Pons (tissue), 1 donor: ENCODE results near the gene NDC80.
"Not testable (repeated sequence)": the region's sequence is repeated elsewhere in the genome, so short reads cannot be mapped to it uniquely, and the experiment has no call there.

Experiments used
- DNase-seq: peaks from one replicate; pipeline ENCODE4 v3.0.0-alpha.2; 2016; ENCODE audit warnings: low spot score

NDC80 gene

DNA sequence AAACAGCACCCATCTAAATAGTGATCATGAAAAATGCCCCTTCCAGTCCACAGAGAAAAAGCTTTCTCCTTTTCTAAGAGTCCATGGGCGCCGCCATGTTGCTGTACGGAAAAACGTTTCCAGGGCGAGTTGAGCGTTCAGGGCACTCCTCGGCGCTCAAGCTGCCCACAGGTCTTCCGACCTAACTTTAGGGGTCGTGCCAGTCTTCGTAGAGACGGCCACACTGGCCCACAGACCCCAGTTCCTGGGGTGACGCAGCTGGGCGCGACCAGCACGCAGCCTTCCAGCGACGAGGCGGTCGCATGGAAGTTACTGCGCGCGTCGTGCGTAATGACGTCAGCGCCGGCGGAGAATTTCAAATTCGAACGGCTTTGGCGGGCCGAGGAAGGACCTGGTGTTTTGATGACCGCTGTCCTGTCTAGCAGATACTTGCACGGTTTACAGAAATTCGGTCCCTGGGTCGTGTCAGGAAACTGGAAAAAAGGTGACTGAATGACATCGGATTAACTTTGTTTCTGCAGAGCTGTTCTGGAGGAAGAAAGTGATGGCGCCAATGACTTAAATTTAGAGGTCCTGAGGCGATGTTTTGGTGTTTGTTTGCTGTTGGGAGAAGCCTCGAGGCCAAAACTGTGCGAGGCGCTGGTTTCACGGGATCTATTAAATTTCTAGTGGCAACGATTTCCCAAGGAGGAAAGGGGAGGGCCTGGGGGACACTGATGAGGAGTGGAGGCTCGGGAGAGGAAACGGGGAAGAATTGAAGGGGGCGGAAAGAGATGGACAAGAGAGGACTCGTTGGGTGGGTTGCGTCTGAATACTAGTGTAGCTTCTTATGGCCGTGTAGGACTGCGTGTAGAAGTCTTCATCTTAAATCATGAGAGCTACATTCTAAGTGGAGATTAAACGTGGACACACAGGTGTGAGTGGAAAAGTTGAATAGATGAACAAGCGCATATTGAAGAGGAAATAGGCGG lies at the start of gene NDC80, which contains the start of gene METTL4:
TSS of gene NDC80 (plus strand) at position 358 of the 971 bp plus-strand sequence. CDS start 1,429 bp downstream, outside the sequence.
TSS of gene METTL4 (minus strand) at position 306 of the 971 bp plus-strand sequence. CDS start 4,289 bp downstream, outside the sequence.
- peak; percentile 71 for DNase-seq

DNA sequence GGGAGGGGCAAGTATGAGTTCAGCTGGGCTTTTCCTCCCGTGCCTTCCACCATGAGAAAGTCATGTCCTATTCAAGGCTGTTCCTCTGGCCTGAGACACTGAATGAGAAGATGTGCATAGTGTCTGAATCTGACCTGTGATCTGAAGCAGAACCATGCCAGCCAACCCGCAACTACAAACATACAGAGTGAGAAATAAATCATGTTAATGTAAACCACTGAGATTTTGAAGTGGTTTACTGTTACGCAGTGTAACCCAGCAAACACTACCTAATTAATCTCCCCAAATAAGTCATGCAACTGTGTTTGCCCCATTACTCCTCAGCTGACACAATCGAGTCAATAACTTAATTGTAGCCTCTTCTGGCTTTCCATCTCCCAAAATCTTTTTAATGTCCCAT lies 49.2 kb upstream of the NDC80 start:
- no peak for DNase-seq

DNA sequence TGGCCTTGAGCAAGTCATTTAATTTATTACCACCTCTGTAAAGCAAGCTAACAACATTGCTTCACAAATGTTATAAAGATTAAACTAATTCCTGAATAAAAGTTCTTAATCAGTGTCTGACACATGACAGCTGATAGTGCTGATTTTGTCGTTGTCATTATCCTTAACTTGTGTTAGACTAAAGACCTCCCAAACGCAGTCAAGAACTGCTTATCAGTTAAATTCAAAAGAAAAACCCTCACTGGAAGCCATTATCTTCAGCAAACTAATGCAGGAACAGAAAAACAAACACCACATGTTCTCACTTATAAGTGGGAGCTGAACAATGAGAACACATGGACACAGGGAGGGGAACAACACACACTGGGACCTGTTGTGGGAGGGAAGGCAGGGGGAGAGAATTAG lies 46.6 kb upstream of the NDC80 start:
- not testable (repeated sequence) for DNase-seq

DNA sequence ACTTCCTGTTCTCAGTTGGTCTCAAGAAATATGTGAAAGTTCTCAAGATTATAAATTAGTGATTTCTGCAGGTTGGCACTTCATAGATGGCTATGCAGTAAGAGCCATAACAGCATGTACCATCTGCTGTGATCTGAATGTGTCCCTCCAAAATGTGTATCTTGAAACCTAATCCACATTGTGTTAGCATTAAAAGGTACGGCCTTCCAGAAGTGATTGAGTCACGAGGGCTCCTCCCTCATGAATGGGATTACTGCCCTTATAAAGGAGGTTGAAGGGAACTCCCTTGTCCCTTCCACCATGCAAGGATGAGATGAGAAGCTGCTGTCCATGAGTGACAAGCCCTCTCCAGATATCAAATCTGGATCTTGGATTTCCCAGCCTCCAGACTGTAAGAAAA lies 45.0 kb upstream of the NDC80 start:
- no peak for DNase-seq

DNA sequence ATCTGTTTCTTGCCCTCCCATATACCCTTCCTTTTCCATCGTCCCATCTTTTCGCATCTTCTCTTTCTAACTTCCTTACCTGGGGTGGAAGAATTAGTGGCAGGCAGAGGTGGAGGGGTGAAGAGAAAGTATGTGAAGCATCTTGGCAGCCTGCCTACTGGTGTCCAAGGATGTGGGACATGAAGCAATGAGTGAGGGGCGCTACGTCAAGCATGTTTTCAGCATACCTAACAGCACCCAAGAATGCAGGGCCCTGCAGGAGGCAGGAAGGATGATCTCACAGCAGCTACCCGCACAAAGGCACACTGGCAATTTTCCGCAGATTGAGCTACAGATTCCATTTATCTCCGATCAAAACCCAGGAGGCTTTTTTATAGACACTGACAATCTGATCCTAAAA lies 42.2 kb upstream of the NDC80 start:
- DNase-seq = no peak

DNA sequence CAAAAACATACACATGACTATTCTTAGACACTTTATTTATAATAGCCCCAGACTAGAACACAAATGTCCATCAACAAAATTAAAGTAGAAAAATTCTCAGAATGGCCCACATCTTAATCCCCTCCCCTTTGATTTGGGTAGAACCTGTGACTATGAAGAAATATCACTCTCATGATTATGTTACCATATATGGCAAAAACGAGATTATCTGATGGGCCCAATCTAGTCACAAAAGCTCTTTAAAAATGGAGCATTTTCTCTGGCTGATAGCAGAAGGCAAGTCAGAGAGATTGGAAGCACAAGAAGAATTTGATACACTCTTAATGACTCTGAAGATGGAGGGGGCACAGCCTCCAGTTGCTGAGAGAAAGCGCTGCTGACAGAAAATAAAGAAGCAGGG lies 39.6 kb upstream of the NDC80 start:
- no peak for DNase-seq

DNA sequence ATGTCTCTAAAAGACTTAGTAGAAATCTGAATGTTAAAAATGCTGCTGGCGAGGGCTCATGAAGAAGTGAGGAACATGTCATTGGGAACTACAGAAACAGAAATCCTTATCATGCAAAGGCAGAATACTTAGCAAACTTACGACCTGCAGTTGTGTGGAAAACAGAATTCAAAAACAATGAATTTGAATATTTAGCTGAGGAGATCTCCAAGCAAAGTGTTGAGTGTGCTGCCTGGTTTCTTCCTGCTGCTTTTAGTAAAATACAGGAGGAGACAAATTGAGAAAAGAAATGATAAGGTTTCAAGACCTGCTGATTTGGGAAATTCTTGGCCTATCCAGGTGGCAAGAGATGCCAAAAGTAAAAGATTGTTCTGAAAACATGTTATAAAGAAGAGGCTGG lies 38.6 kb upstream of the NDC80 start:
- DNase-seq = no peak

DNA sequence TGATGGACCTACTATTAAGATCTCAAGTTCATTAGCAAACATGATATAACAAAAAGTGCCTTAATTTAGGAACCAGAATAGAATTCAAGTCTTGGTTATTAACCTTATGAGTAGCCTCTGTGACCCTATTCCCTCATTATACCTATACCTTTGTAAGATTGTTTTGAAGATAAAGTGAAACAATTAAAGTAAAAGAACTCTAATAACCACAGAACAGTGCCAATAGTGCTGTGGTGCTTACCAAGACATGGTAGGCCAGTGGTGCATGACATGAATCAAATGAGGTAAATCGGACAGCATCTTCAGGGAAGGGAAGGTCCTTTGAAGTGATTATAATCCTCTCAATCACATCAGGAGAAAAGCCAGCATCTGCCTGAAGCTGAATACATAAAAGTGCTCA lies 36.5 kb upstream of the NDC80 start:
- DNase-seq = no peak

DNA sequence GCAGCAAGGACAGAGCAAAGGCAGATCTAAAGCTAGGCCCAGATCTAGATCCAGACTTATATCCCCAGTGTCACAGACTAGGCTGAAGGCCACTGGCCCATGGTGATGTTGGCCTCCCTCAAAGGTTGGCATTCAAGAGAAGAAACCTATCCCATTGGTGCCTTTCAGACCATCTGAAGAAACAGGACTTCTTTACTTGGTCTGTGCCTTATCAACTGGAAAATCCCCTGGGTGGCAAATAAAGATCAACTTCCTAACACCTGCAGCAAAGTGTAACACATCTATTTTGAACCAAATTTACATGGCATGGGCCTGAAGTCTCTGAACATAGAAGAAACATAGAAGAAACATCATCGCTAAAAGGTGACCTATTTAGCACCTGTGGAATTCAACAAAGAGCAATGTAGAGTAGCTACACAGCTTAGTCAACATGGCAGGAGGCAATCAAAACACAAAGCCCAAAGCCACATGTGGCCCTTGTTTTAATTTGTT lies 35.9 kb upstream of the NDC80 start:
- DNase-seq = no peak

DNA sequence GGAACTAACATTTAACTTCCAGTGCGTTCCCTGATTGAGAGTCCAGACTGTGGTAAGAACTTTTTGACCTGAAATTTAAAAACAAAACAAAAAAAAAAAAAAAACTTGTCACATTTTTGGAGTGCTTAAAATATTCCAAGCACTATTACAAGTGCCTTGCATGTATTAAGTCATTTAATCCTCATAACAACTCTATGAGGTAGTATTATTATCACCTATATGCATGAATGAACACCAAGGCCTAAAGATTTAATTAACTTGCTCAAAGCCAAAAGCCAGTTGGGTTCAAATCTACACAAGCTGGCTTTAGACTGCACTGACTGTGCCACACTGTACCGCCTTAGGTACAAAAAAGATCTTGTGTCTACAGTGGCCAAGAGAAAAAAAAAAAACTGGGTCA lies 35.3 kb upstream of the NDC80 start:
- DNase-seq = no peak

DNA sequence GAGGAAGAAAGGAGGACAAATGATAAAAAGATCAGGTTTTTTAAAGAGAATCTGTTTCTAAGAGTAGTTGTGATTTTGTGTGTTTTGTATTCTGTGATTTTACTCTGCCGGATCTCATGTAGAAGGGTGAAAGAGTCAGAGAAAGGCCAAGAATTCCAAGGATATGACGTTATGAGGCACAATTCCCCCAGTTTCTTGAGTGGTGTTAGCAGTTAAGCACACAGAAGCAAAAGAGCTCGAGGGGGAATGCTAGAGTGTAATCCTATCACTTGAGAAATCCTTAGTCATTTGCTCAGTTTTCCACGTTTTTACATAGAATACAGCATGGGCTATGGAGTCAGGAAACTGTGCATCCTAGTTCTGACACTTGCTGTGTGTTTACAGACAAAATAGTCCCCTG lies 34.9 kb upstream of the NDC80 start:
- no peak for DNase-seq

DNA sequence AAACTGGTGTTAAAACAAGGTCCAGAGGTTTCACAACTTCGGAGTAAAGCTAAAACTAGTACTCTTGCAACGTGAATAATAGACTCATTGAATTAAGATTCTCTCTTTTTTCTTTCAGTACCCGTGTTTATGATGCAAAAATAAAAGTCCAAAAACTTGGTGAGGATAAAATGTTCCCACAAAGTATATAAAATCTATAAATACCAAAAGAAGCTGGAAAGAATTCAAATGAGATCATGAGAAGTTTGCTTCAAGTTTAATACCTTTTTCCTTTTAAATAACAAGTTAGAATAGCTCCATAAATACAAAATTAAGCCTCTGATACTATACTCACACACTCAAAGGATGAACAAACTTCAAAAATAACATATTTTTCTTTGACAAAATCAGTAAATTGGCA lies 34.1 kb upstream of the NDC80 start:
- no peak for DNase-seq

DNA sequence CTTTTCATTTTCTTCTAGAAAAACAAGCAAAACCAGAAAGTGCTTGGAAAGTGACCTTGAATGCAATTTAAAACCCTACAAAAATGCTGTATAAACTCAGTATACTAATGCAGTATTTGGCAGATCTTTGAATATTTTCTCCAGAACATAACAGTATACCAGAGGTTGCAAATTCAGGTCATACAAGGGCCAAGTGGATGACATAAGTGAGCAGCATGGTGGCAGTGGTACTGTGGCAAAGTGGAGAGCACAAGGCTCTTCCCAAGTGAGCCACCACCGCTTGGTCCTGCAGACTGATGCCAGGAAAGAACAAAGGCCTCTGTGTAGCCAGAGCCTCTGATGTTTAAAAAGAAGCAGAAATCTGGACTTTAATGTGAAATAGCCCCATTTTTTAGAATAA lies 33.1 kb upstream of the NDC80 start:
- peak; percentile 68 for DNase-seq

DNA sequence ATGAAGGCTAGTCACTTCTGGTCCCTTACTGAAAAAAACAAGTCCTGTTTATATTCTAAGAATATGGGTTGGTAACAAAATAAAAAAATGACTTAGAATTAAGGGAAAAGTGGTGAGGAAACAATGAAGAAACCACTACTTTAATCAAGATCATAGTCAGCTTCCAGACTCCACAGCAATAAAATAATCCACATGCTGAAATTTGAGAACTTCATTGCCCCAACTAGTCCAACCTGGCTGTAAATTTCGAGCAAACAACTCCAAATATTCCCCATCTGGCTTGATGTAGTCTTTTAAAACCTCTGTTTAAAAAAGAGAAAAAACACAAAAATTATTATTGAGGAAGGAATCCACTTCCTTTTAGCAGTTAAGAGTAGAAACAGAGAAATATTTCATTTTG lies 32.5 kb upstream of the NDC80 start:
- DNase-seq = no peak

DNA sequence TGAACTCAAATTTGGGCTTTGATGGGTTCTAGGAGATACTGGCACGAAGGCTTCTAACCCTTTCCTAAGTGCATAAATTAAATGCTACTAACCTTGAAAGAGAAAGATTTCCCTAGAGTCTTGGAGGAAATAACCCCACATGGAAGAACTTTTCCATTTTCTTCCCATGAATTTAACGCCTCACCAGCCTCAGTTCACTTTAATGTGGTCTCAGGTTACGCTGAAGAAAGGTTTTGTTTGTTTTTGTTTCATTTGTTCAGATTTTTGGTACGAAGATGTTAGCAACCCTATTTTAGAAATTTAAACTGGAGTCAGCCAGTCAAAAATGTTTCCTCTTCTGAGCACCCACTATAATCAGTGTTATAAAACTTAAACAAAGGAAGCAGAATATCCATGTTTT lies 30.8 kb upstream of the NDC80 start:
- no peak for DNase-seq

DNA sequence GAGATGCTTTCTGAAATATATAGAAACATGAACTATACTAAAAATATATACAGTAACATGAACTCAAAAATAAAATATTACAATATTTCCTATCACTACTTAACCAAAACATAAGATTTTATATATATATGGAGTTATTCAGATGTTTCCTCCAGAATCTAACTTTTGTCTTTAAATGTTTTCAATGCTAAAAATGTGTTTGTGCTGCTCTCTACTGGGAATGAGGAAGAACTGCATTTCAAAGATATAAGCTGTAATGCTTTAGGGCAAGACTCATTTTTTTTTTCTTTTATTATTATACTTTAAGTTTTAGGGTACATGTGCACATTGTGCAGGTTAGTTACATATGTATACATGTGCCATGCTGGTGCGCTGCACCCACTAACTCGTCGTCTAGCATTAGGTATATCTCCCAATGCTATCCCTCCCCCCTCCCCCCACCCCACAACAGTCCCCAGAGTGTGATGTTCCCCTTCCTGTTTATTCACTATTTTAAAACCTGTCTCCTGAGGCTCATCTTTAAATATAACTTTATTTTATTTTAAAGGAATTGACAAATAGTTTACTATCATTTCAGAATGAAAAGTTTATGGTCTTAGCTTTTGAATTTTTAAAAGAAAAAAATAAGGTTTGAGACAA lies 29.3 kb upstream of the NDC80 start:
- DNase-seq = peak; percentile 50

DNA sequence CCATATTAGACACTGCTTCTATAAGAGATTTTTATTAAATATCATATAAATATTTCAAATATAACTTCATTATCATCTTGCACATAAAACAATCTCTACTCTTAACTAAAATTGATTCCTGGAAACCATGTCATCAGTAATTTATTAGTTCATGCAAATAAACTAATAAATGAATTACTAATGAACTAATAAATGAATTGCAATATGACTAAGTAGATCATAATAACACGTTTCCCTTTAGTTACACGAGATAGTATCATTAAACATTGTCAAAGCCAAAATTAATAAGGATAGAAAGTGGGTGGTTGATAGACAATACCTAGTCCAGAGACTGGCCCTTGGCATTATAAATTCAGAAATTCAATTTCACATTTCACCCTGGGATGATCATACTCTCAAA lies 26.2 kb upstream of the NDC80 start:
- DNase-seq = no peak

DNA sequence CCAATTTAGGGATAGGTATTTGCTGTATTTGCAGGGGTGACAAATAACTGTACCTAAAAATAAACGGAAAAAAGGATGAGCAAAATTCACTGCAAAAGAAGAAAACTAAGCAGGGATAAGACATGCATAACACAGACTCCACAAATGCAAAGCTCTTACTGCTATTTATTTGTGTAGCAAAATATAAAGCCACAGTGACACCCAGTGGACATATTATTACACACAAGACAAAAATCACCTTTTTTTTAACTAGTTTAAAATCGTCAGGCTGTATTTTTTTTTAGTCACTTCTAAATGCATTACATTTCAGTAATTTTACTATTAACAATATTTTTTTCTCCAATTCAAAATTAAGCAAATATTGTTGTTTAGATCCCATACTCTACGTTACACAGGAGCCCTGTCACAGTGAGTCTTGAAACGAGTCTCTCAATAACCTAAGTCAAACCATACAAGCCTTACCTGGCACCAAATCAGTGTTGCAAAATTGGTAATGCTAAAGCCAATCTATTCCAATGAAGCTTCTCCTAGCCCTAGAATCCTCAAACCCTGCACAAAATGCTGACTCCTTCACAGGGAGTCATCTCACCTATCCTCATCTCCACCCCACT lies 23.8 kb upstream of the NDC80 start:
- peak; percentile 68 for DNase-seq

DNA sequence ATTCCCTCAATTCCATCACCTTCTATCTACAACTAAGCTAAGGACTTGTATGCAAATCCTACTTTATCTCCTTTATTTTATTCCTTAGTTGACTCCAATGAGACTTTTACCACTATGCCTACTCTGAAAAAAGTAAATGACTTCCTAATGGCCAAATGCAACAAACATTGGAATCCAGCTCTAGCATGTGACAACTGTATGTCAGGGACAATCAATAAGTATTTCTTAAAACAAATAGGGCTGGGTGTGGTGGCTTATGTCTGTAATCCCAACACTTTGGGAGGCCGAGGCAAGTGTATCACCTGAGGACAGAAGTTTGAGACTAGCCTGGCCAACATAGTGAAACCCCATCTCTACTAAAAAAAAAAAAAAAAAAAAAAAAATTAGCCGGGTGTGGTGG lies 21.9 kb upstream of the NDC80 start:
- DNase-seq = no peak

DNA sequence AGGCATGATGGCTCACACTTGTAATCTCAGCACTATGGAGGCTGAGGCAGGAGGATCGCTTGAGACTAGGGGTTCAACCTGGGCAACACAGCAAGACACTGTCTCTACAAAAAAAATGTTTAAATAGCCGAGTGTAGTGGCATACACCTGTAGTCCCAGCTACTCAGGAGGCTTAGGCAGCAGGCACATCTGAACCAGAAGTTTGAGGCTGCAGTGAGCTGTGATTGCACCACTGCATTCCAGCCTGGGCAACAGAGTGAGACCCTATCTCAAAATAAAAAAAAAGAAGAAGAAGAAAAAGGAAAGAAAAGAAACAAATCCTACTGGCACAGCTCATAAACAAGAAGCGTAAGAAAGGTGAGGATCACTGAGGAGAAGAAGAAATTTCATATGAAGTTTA lies 19.9 kb upstream of the NDC80 start:
- no peak for DNase-seq

DNA sequence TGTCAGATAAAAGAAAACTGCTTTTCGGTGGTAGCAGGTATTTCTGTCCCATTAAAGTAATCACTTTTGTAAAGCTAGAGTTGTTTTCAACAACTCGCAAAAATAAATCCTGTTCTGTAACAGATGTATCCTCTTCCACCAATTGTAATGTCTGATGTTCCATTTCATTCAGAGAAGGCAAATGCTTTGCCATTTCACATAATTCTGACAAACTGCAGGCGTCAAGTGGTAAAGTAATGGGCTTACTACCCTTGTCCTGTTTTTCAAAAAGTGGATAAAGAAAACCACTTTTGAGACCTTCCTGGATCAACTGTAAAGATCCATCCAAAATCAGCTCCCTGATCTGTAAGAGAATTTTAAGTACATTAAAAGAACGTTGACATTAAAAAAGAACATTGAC lies 16.7 kb upstream of the NDC80 start:
- no peak for DNase-seq

DNA sequence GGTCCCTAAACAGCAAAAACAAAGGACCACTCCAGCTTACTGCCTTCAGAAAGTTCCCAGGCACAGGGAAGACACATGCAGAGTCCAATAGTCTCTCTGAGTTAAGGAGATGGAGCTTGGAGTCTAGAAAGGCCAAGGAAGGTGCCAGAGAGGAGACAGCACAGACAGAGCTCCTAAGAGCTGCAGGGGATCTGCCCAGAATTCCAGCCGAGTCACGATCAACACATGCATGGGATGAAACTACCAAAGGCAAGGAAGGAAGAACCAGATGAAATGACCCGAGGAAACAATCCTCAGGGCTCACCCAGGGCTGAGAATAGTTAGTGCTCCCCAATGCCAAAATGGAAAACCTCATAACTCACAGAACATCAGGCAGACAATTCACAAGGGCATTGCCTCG lies 15.5 kb upstream of the NDC80 start:
- no peak for DNase-seq

DNA sequence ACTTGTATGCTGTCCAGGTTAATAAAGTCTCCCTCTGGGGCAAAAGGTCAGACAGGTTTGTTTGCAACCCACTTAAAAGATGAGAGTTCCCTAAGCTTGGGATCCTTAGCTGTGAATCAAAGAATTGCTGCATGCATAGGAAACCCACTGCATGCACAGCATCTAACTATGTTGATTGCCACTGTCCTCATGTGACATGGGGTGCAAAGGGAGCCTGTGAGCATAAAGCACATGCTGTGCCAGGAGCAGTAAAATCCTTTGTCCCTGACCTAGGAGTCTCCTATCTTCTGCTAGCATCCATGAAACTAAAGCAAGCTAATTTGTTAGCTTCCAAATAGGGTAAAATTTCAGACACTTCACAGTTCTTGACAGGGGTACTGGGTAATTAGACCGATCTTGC lies 13.8 kb upstream of the NDC80 start:
- peak; percentile 14 for DNase-seq
